GM23338 (cell line): ENCODE results near the gene INPP5A. TPM values are rescaled to one million over a fixed set of nuclear protein-coding genes. Genes with fewer than 3 reads are reported as not detected.

Experiments
- ATAC-seq: fragments of 200-7000 bp; cut with Tn5 transposase; 3 replicates; pipeline ENCODE4 v1.9.1; 2020
- DNase-seq: peaks from one replicate; pipeline ENCODE4 v3.0.0-alpha.2; 2015; ENCODE audit warnings: low spot score
- H2AFZ ChIP-seq: fragments of 200-600 bp; sonication (generic); 2 replicates; pipeline ENCODE4 v1.8.0; 2016; ENCODE audit warnings: antibody characterized with exemption, mild to moderate bottlenecking, moderate library complexity
- H3F3A ChIP-seq: fragments of 200-600 bp; sonication (generic); replicated peaks from 2 replicates; pipeline ENCODE4 v1.8.0; 2017; ENCODE audit warnings: antibody characterized with exemption, mixed run types, low read depth
- H3K27ac ChIP-seq: fragments of 200-600 bp; sonication (generic); 2 replicates; pipeline ENCODE4 v1.6.1; 2016; ENCODE audit warnings: low read depth
- H3K27me3 ChIP-seq: fragments of 200-600 bp; sonication (generic); 2 replicates; pipeline ENCODE4 v1.8.0; 2016; ENCODE audit warnings: mild to moderate bottlenecking, mixed run types, moderate library complexity; ENCODE audit not compliant: insufficient read depth
- H3K36me3 ChIP-seq: fragments of 200-600 bp; sonication (generic); 2 replicates; pipeline ENCODE4 v1.8.0; 2016; ENCODE audit warnings: mild to moderate bottlenecking; ENCODE audit not compliant: insufficient read depth
- H3K4me1 ChIP-seq: fragments of 200-600 bp; sonication (generic); 2 replicates; pipeline ENCODE4 v1.8.0; 2016; ENCODE audit warnings: mild to moderate bottlenecking, moderate library complexity; ENCODE audit not compliant: insufficient read depth
- H3K4me2 ChIP-seq: fragments of 200-600 bp; sonication (generic); 2 replicates; pipeline ENCODE4 v1.7.1; 2017; ENCODE audit warnings: mixed run types
- H3K4me3 ChIP-seq: fragments of 200-600 bp; sonication (generic); 2 replicates; pipeline ENCODE4 v1.6.1; 2016; ENCODE audit warnings: mixed run types
- H3K79me2 ChIP-seq: fragments of 200-600 bp; sonication (generic); replicated peaks from 2 replicates; pipeline ENCODE4 v1.8.0; 2017; ENCODE audit warnings: mild to moderate bottlenecking; ENCODE audit not compliant: insufficient read depth
- H3K9me2 ChIP-seq: fragments of 200-600 bp; sonication (generic); 2 replicates; pipeline ENCODE4 v1.8.0; 2017; ENCODE audit not compliant: insufficient read depth
- H4K20me1 ChIP-seq: fragments of 200-600 bp; sonication (generic); replicated peaks from 2 replicates; pipeline ENCODE4 v1.8.0; 2017; ENCODE audit warnings: mild to moderate bottlenecking; ENCODE audit not compliant: insufficient read depth
- H3K27ac Mint-ChIP-seq: 2 replicates; pipeline ENCODE4 v1.8.0; 2020; ENCODE audit warnings: inconsistent platforms, mild to moderate bottlenecking, moderate library complexity, mixed read lengths
- H3K27me3 Mint-ChIP-seq: 3 replicates; pipeline ENCODE4 v1.8.0; 2022; ENCODE audit warnings: low read depth, mild to moderate bottlenecking, moderate library complexity, mixed read lengths, inconsistent platforms; ENCODE audit not compliant: insufficient read depth, poor library complexity
- H3K36me3 Mint-ChIP-seq: 3 replicates; pipeline ENCODE4 v1.8.0; 2021; ENCODE audit warnings: low read depth, mild to moderate bottlenecking, inconsistent platforms, moderate library complexity, mixed read lengths
- H3K4me1 Mint-ChIP-seq: 3 replicates; pipeline ENCODE4 v1.8.0; 2020; ENCODE audit warnings: mild to moderate bottlenecking, inconsistent platforms, mixed read lengths
- H3K4me3 Mint-ChIP-seq: 3 replicates; pipeline ENCODE4 v1.8.0; 2021; ENCODE audit warnings: moderate library complexity, mild to moderate bottlenecking, inconsistent platforms, mixed read lengths
- H3K9me3 Mint-ChIP-seq: 3 replicates; pipeline ENCODE4 v1.8.0; 2020; ENCODE audit warnings: moderate library complexity, mild to moderate bottlenecking, inconsistent platforms, mixed read lengths
- CREB1 ChIP-seq: fragments of 250-450 bp; sonication (Bioruptor Pico); IDR thresholded peaks from 2 replicates; pipeline ENCODE4 v1.5.0; 2020; ENCODE audit warnings: low read depth, mild to moderate bottlenecking, moderate library complexity
- CTCF ChIP-seq, 2 experiments: fragments of 200-600 bp in 1 of 2; sonication (generic) in 1 of 2; conservative IDR thresholded peaks; 2 replicates each; pipeline versions ENCODE4 v1.5.1 to v1.6.1; 2016 to 2017; ENCODE audit warnings: antibody characterized with exemption in 2 of 2, low read depth in 2 of 2, mild to moderate bottlenecking in 2 of 2, moderate library complexity in 1 of 2
- EZH2 ChIP-seq: fragments of 200-600 bp; sonication (generic); IDR thresholded peaks from one replicate; pipeline ENCODE4 v1.8.0; 2017; ENCODE audit warnings: antibody characterized with exemption, mild to moderate bottlenecking, low read depth; ENCODE audit not compliant: unreplicated experiment
- EZH2phosphoT487 ChIP-seq: fragments of 200-600 bp; sonication (generic); IDR thresholded peaks from one replicate; pipeline ENCODE4 v1.8.1; 2018; ENCODE audit warnings: antibody characterized with exemption; ENCODE audit not compliant: unreplicated experiment
- JUNB ChIP-seq: IDR thresholded peaks from one replicate; pipeline ENCODE4 v1.6.1; 2016; ENCODE audit warnings: antibody characterized with exemption; ENCODE audit not compliant: unreplicated experiment
- POLR2AphosphoS5 ChIP-seq: IDR thresholded peaks from 2 replicates; pipeline ENCODE4 v1.6.1; 2016; ENCODE audit warnings: antibody characterized with exemption, low read depth
- REST ChIP-seq: IDR thresholded peaks from one replicate; pipeline ENCODE4 v1.6.1; 2018; ENCODE audit warnings: antibody characterized with exemption; ENCODE audit not compliant: unreplicated experiment
- ZNF114 ChIP-seq: fragments of 250-450 bp; sonication (Bioruptor Pico); IDR thresholded peaks from 2 replicates; pipeline ENCODE4 v1.5.0; 2020; ENCODE audit warnings: mild to moderate bottlenecking, moderate library complexity
- ZNF462 ChIP-seq: fragments of 250-450 bp; sonication (Bioruptor Pico); IDR thresholded peaks from 2 replicates; pipeline ENCODE4 v1.5.0; 2020; ENCODE audit warnings: mild to moderate bottlenecking, moderate library complexity
- polyA plus RNA-seq: library from polyadenylated mRNA; unstranded; fragments of >200 nt; fragmentation: Nextera tagmentation; extraction: Ambion mirVana; gene quantifications from 2 replicates; pipeline ENCODE4 v1.2.1, GENCODE V29; 2016
- total RNA-seq: library from RNA; depleted of rRNA; stranded (reverse); fragments of >200 nt; shearing (Covaris generic); gene quantifications from 2 replicates; pipeline ENCODE4 v1.2.3, GENCODE V29; 2014

INPP5A gene
- total and polyA plus RNA-seq, 2 experiments from 2014 or later: 5.9 to 40.6 TPM

- Histone ChIP-seq H3K27ac (no peak overlapping the region), H2AFZ (no peak overlapping the region), H3F3A (no peaks in the 10 kb centered on the region), H4K20me1 (no peaks in the 10 kb centered on the region), H3K27me3 (no peaks in the 10 kb centered on the region), H3K36me3 (no peaks in the 10 kb centered on the region), H3K4me1 (no peaks in the 10 kb centered on the region), H3K9me2 (no peaks in the 10 kb centered on the region), H3K79me2 (no peaks in the 10 kb centered on the region), H3K4me2 (no peak overlapping the region), H3K4me3 (no peak overlapping the region)
- TF ChIP-seq JUNB (no peak), ZNF114 (CRISPR knock-in tag) (no peak), CREB1 (CRISPR knock-in tag) (no peak), POLR2AphosphoS5 (no peak), CTCF (conservative IDR thresholded peaks at IDR 0.05; ENCODE audit: low read depth in 2 of 2) (no peak), EZH2phosphoT487 (no peak), REST (no peak), EZH2 (no peak)
- no peaks in the 10 kb centered on the region for H3K4me1 Mint-ChIP-seq
- no peak for DNase-seq
- no peak for ATAC-seq
- H3K27ac Mint-ChIP-seq: no peak overlapping the region
- H3K4me3 Mint-ChIP-seq: no peak overlapping the region
- H3K9me3 Mint-ChIP-seq: no peaks in the 10 kb centered on the region
- H3K36me3 Mint-ChIP-seq: no peaks in the 10 kb centered on the region
- H3K27me3 Mint-ChIP-seq: peaks cover 11% of the 10 kb centered on the region
These were observed 38.8 kb upstream of the INPP5A start for GRCh38 chr10:132498562-132499366.

- Histone ChIP-seq H2AFZ (no peak overlapping the region), H3K4me1 (no peaks in the 10 kb centered on the region), H3K27ac (no peak overlapping the region), H3F3A (no peaks in the 10 kb centered on the region), H3K9me2 (no peaks in the 10 kb centered on the region), H3K36me3 (no peaks in the 10 kb centered on the region), H3K4me3 (no peak overlapping the region), H3K4me2 (no peak overlapping the region), H3K27me3 (no peaks in the 10 kb centered on the region), H4K20me1 (no peaks in the 10 kb centered on the region), H3K79me2 (no peaks in the 10 kb centered on the region)
- no peak overlapping the region for H3K4me3 Mint-ChIP-seq
- no peak for DNase-seq
- no peaks in the 10 kb centered on the region for H3K36me3 Mint-ChIP-seq
- no peaks in the 10 kb centered on the region for H3K9me3 Mint-ChIP-seq
- peaks cover 11% of the 10 kb centered on the region for H3K27me3 Mint-ChIP-seq
- no peak overlapping the region for H3K27ac Mint-ChIP-seq
- no peak for ATAC-seq
- no peaks in the 10 kb centered on the region for H3K4me1 Mint-ChIP-seq
- TF ChIP-seq POLR2AphosphoS5: no peak
- no peak for TF ChIP-seq ZNF462
- no peak for TF ChIP-seq EZH2
- no peak for TF ChIP-seq CREB1 (CRISPR knock-in tag)
- TF ChIP-seq EZH2phosphoT487: no peak
These were observed 38.3 kb upstream of the INPP5A start for GRCh38 chr10:132499367-132499685.
